ENCODE data around the gene MSMB.
A peak's percentile ranks its signal among the peaks of the same experiment; 100 is the strongest.

The MSMB gene

GRCh38 chr10:46048152-46048551 lies 2.1 kb upstream of the MSMB start:
- DNase-seq (ENCODE audit: low read depth), result no peak
- H3K4me3 ChIP-seq (ENCODE audit: low read length), result no peak overlapping the region
- no peak for TF ChIP-seq CTCF (conservative IDR thresholded peaks at IDR 0.05; ENCODE audit: low read depth, low read length)

- no peak overlapping the region for H3K4me3 ChIP-seq (ENCODE audit: low read length)
- no peak for DNase-seq (ENCODE audit: low read depth)
- TF ChIP-seq CTCF (conservative IDR thresholded peaks at IDR 0.05; ENCODE audit: low read depth, low read length), result no peak
Measured at GRCh38 chr10:46042527-46042926, 3.5 kb downstream of the MSMB start.

- no peak overlapping the region for H3K4me3 ChIP-seq (ENCODE audit: low read length)
- DNase-seq (ENCODE audit: low read depth), result no peak
- no peak for TF ChIP-seq CTCF (conservative IDR thresholded peaks at IDR 0.05; ENCODE audit: low read depth, low read length)
Measured at GRCh38 chr10:46040004-46040403, 6.1 kb downstream of the MSMB start.

- DNase-seq (ENCODE audit: low read depth), result no peak
- no peak for TF ChIP-seq CTCF (conservative IDR thresholded peaks at IDR 0.05; ENCODE audit: low read depth, low read length)
- H3K4me3 ChIP-seq (ENCODE audit: low read length), result no peak overlapping the region
Measured at GRCh38 chr10:46037107-46037825, 8.8 kb downstream of the MSMB start.

GRCh38 chr10:46035923-46036849 lies 9.9 kb downstream of the MSMB start:
- no peak for DNase-seq (ENCODE audit: low read depth)
- H3K4me3 ChIP-seq (ENCODE audit: low read length), result no peak overlapping the region
- peak; percentile 8 for TF ChIP-seq CTCF (conservative IDR thresholded peaks at IDR 0.05; ENCODE audit: low read depth, low read length)

- no peak for DNase-seq (ENCODE audit: low read depth)
- no peak overlapping the region for H3K4me3 ChIP-seq (ENCODE audit: low read length)
- TF ChIP-seq CTCF (conservative IDR thresholded peaks at IDR 0.05; ENCODE audit: low read depth, low read length), result no peak
Measured at GRCh38 chr10:46033602-46034011, 12.5 kb downstream of the MSMB start.
